PC-3 (cell line): ENCODE data around the gene AAMP. TPM values are rescaled to one million over a fixed set of nuclear protein-coding genes. Genes with fewer than 3 reads are reported as not detected.
A peak's percentile ranks its signal among the peaks of the same experiment; 100 is the strongest.

ENCODE experiments used
- ATAC-seq: fragments of 200-7000 bp; cut with Tn5 transposase; 2 replicates; pipeline ENCODE4 v1.9.1; 2020; ENCODE audit warnings: mild to moderate bottlenecking, moderate library complexity
- BruUV-seq: library from RNA; stranded (reverse); fragments of 400-500 nt; replicated peaks from 2 replicates; lab custom pipeline; 2021; lab: Mats Ljungman, UMichigan
- CTCF ChIA-PET: fragments of 300-600 bp; sonication (Branson Sonifier 250); formaldehyde crosslinking; loops from one replicate; lab custom pipeline; 2022; ENCODE audit warnings: antibody characterized with exemption; lab: Charles Lee
- POLR2A ChIA-PET: fragments of 300-600 bp; sonication (Branson Sonifier 250); formaldehyde crosslinking; loops from one replicate; lab custom pipeline; 2022; ENCODE audit warnings: antibody characterized with exemption; ENCODE audit not compliant: unreplicated experiment; lab: Charles Lee
- DNase-seq: peaks from one replicate; pipeline ENCODE4 v3.0.0-alpha.2; 2015
- H2AFZ ChIP-seq: fragments of 300-600 bp; sonication (generic); 2 replicates; pipeline ENCODE4 v1.6.0; 2016; ENCODE audit warnings: antibody characterized with exemption, low read length
- H3F3A ChIP-seq: fragments of 300-600 bp; sonication (generic); one replicate; pipeline ENCODE4 v1.6.0; 2017; ENCODE audit warnings: antibody characterized with exemption, low read length, control low read depth, mild to moderate bottlenecking; ENCODE audit not compliant: unreplicated experiment
- H3K27ac ChIP-seq: fragments of 300-600 bp; sonication (generic); 2 replicates; pipeline ENCODE4 v1.5.1; 2016; ENCODE audit warnings: mild to moderate bottlenecking, low read length
- H3K27me3 ChIP-seq: fragments of 300-600 bp; sonication (generic); 2 replicates; pipeline ENCODE4 v1.6.1; 2016; ENCODE audit warnings: low read length, mixed read lengths
- H3K36me3 ChIP-seq: fragments of 300-600 bp; sonication (generic); 2 replicates; pipeline ENCODE4 v1.6.1; 2016; ENCODE audit warnings: low read depth, mixed run types, low read length, mixed read lengths
- H3K4me1 ChIP-seq: fragments of 300-600 bp; sonication (generic); 2 replicates; pipeline ENCODE4 v1.5.1; 2016; ENCODE audit warnings: low read length; ENCODE audit not compliant: insufficient read depth
- H3K4me2 ChIP-seq: fragments of 300-600 bp; sonication (generic); 2 replicates; pipeline ENCODE4 v1.6.0; 2016; ENCODE audit warnings: low read length
- H3K4me3 ChIP-seq: fragments of 300-600 bp; sonication (generic); 2 replicates; pipeline ENCODE4 v1.5.1; 2016; ENCODE audit warnings: mild to moderate bottlenecking, low read length, mixed read lengths
- H3K79me2 ChIP-seq: fragments of 300-600 bp; sonication (generic); 2 replicates; pipeline ENCODE4 v1.6.1; 2017; ENCODE audit warnings: low read length, mixed read lengths
- H3K9ac ChIP-seq: fragments of 300-600 bp; sonication (generic); 2 replicates; pipeline ENCODE4 v1.6.0; 2016; ENCODE audit warnings: mild to moderate bottlenecking, low read length
- H3K9me2 ChIP-seq: fragments of 300-600 bp; sonication (generic); replicated peaks from 2 replicates; pipeline ENCODE4 v1.6.1; 2016; ENCODE audit warnings: mixed run types, low read length, mixed read lengths
- H3K9me3 ChIP-seq: fragments of 300-600 bp; sonication (generic); 2 replicates; pipeline ENCODE4 v1.6.1; 2016; ENCODE audit warnings: low read length, mixed read lengths
- H4K20me1 ChIP-seq: fragments of 300-600 bp; sonication (generic); 2 replicates; pipeline ENCODE4 v1.6.1; 2016; ENCODE audit warnings: low read length, mixed read lengths
- EZH2 ChIP-seq: fragments of 300-600 bp; sonication (generic); IDR thresholded peaks from one replicate; pipeline ENCODE4 v1.6.1; 2017; ENCODE audit warnings: antibody characterized with exemption, mild to moderate bottlenecking, low read length; ENCODE audit not compliant: unreplicated experiment
- EZH2phosphoT487 ChIP-seq: fragments of 300-600 bp; sonication (generic); IDR thresholded peaks from 2 replicates; pipeline ENCODE4 v1.6.1; 2018; ENCODE audit warnings: mild to moderate bottlenecking, antibody characterized with exemption, low read length, borderline replicate concordance
- intact Hi-C: fragments of 100-400 bp; cut with micrococcal nuclease; formaldehyde crosslinking; loops from 2 replicates; pipeline ENCODE4 v1.9.0; 2023
- total RNA-seq: library from RNA; depleted of rRNA; stranded (reverse); fragments of >200 nt; gene quantifications from 2 replicates; pipeline ENCODE4 v1.2.3, GENCODE V29; 2014
- TF ChIP-seq, protein P1 (sequence below): fragments of 300-600 bp; sonication (generic); conservative IDR thresholded peaks from 2 replicates; pipeline ENCODE4 v1.5.1; 2017; ENCODE audit warnings: antibody characterized with exemption, low read depth, mild to moderate bottlenecking, low read length

Gene AAMP
- total RNA-seq, 1 experiment from 2014 or later: 272 TPM

GRCh38 chr2:218236829-218237228 is 33.1 kb downstream of the AAMP start:
- ChIA-PET POLR2A (interaction anchor here (0.6 kb wide), 1 partner anchor 17 kb away, joined by 18 read pairs; no protein-coding TSS in a partner anchor), CTCF (no interaction called here)
- H3K9ac ChIP-seq: no peak overlapping the region
- no peak overlapping the region for H3K4me2 ChIP-seq
- no peaks in the 10 kb centered on the region for H3K9me2 ChIP-seq
- DNase-seq: no peak
- H3K27ac ChIP-seq: no peak overlapping the region
- H3K27me3 ChIP-seq: no peaks in the 10 kb centered on the region
- peaks cover 55% of the 10 kb centered on the region for H3K36me3 ChIP-seq
- H3F3A ChIP-seq: no peaks in the 10 kb centered on the region
- H3K4me1 ChIP-seq: no peaks in the 10 kb centered on the region
- no peak overlapping the region for H2AFZ ChIP-seq
- H3K4me3 ChIP-seq: no peak overlapping the region
- ATAC-seq: no peak
- intact Hi-C loops: no loop called here
- no peaks in the 10 kb centered on the region for H3K79me2 ChIP-seq
- H4K20me1 ChIP-seq: no peaks in the 10 kb centered on the region
- no peak for TF ChIP-seq EZH2phosphoT487
- TF ChIP-seq, protein P1, sequence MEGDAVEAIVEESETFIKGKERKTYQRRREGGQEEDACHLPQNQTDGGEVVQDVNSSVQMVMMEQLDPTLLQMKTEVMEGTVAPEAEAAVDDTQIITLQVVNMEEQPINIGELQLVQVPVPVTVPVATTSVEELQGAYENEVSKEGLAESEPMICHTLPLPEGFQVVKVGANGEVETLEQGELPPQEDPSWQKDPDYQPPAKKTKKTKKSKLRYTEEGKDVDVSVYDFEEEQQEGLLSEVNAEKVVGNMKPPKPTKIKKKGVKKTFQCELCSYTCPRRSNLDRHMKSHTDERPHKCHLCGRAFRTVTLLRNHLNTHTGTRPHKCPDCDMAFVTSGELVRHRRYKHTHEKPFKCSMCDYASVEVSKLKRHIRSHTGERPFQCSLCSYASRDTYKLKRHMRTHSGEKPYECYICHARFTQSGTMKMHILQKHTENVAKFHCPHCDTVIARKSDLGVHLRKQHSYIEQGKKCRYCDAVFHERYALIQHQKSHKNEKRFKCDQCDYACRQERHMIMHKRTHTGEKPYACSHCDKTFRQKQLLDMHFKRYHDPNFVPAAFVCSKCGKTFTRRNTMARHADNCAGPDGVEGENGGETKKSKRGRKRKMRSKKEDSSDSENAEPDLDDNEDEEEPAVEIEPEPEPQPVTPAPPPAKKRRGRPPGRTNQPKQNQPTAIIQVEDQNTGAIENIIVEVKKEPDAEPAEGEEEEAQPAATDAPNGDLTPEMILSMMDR: no peak
- TF ChIP-seq EZH2: no peak
- no peaks in the 10 kb centered on the region for H3K9me3 ChIP-seq
- no TSS peak for BruUV-seq

GRCh38 chr2:218235017-218235416 is 34.9 kb downstream of the AAMP start:
- ATAC-seq (no peak), DNase-seq (no peak)
- Histone ChIP-seq H3K27ac (no peak overlapping the region), H3K9ac (no peak overlapping the region), H3K9me3 (no peaks in the 10 kb centered on the region), H3K79me2 (peaks cover 10% of the 10 kb centered on the region; the same call in 1 of the 2 replicates), H3K36me3 (peaks cover 61% of the 10 kb centered on the region), H3K27me3 (no peaks in the 10 kb centered on the region), H3F3A (peaks cover under 1% of the 10 kb centered on the region), H3K9me2 (no peaks in the 10 kb centered on the region), H4K20me1 (no peaks in the 10 kb centered on the region), H3K4me3 (no peak overlapping the region), H3K4me2 (no peak overlapping the region), H3K4me1 (peaks cover 11% of the 10 kb centered on the region), H2AFZ (no peak overlapping the region)
- intact Hi-C loops: no loop called here
- CTCF ChIA-PET: no interaction called here
- TF ChIP-seq EZH2phosphoT487 (no peak), EZH2 (no peak)
- TF ChIP-seq, protein P1: no peak
- POLR2A ChIA-PET: no interaction called here
- BruUV-seq: no TSS peak

DNA sequence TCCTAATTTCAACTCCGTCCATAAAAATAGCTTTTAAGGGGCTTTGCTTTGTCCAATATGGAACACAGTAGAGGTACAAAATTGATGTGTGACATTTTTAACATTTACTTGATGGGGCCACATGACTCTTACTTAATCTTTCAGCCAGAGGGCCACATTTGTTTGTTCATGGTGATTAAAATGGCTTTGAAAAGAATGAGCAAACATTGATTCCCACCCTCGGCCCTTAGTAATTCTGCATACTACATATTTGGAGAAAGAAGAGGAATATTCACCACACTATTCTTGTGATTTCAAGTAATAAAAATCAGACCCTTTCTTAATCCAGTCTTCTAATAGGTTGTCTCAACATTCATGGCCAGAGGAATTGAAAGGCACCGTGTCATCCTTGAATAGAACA is 35.4 kb downstream of the AAMP start:
- CTCF ChIA-PET: no interaction called here
- intact Hi-C loops: no loop called here

More for the DNA sequence above, 35.4 kb downstream of the AAMP start:
- no peak overlapping the region for H3K4me2 ChIP-seq
- TF ChIP-seq EZH2 (no peak), EZH2phosphoT487 (no peak)
- TF ChIP-seq, protein P1: no peak
- H3F3A ChIP-seq: peaks cover 6% of the 10 kb centered on the region
- POLR2A ChIA-PET: no interaction called here
- H3K27ac ChIP-seq: no peak overlapping the region
- no peak overlapping the region for H3K4me3 ChIP-seq
- H3K4me1 ChIP-seq: peaks cover 16% of the 10 kb centered on the region
- peaks cover 10% of the 10 kb centered on the region; the same call in 1 of the 2 replicates for H3K79me2 ChIP-seq
- no peak overlapping the region for H3K9ac ChIP-seq
- H3K9me2 ChIP-seq: no peaks in the 10 kb centered on the region
- no peaks in the 10 kb centered on the region for H4K20me1 ChIP-seq
- H3K9me3 ChIP-seq: no peaks in the 10 kb centered on the region
- no peak overlapping the region for H2AFZ ChIP-seq
- H3K36me3 ChIP-seq: peaks cover 64% of the 10 kb centered on the region
- DNase-seq (no peak), ATAC-seq (0 out of 2 replicates have a peak, but pooled peaks have one; percentile 33)
- H3K27me3 ChIP-seq: no peaks in the 10 kb centered on the region
- BruUV-seq: no TSS peak
